Stimulated activated CD8-positive, alpha-beta memory T cell treated with anti-CD3 and anti-CD28 coated beads, Interleukin-2, amount 100 ng/mL, for 48 hours (primary cell): ENCODE results near the gene NID2.

Source experiments
- DNase-seq, 2 donors: peaks; one replicate each; pipeline ENCODE4 v3.0.0-alpha.2; 2020; ENCODE audit warnings: low read depth in 2 of 2

The NID2 gene

GRCh38 chr14:52025310-52025709 is 43.5 kb downstream of the NID2 start:
- DNase-seq: no peak

GRCh38 chr14:52023518-52023917 is 45.3 kb downstream of the NID2 start:
- no peak for DNase-seq

DNA sequence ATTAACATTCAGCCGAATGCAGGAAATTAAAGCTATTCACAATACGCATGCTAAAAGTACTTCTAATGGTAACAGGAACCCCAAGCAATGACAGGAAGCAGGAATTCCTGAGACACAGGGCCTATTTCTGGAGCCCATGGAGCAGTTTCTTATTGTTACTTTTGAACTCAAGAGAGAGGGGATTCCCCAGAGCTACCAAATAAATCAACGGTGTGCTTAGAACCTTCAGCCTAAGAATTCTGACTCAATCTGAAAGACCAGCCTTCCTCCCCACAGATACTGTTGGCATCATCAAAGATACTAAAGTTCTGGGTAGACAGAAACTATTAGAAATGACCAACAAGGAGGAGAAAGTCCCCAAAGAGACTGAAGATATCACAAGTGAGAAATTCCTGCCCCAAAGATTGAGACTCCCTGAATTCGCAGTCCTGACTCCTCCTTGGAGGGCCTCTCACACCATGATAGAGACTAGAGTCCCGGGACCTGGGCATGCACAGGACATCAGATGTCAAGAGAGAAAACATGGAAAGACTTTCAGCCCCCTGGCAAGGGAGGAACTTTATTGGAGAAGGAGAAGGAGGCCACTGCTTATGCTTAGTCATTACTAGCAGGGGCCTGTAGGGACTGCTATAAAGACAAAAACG is 46.8 kb downstream of the NID2 start:
- DNase-seq: no peak

DNA sequence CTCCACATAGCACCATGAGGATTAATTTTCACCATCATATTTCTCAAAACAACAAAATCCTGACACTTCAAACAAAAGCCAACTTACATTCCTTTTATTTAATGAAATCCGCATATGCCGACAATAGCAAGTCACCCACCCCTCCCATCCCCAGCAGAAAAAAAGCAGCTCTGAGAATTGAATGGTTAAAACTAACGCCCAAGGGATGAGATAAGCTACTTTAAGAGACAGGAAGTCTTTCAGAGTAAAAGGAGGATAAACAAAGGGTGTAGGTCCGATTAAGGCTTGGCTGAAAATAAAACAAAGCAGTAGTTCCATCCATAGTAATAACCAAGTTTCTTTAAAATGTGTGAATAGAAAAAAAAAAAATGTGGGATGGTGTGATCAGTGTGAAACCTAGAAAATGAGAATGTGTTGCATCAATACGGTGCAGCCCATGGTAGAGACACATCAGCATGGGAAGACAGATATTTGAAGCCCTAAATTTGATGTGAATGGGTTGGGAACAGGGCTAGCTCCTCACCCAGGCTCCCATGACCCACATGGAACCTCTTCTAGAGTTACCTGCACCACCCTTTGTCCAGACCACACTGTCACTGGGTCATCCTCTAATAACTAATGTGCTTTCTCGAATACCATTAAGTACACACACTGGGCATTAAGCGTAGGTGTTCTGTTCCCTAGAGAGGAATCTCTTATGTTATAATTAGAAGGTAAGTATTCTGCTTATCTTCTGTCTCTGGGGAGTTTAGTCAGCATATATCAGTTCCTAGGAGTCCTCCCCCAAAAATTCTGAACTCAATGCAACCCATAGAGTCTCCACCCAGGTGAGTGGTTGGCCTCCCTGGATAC is 47.8 kb downstream of the NID2 start:
- no peak for DNase-seq

DNA sequence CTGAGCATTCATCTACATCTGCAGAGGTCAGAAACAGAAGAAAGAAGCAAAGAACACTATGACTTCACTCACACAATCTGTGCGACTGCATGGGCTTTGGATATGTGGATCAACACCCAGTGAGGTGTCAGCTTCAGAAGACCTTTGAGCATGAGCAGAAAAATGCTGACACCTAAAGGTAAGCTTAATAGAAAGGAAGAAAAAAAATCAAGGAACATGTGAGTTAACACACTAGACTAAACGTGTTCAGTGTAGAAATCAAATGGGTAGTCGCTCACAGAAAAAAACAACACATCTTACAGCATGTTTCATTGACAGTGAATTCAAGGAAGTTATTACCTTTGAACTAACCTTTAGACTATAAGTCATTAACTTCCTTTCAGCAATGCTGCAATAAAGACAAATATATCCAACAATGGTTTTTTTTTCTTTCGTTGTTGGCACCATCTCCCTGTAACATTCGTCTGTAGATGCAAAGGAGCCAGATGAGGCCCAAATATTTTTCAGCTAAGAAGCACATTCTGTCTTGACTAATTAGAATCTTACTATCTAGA is 48.6 kb downstream of the NID2 start:
- no peak for DNase-seq

- DNase-seq: no peak
Observed at GRCh38 chr14:52018970-52019369, 49.9 kb downstream of the NID2 start.

GRCh38 chr14:52018252-52018651 is 50.6 kb downstream of the NID2 start:
- DNase-seq: no peak

DNA sequence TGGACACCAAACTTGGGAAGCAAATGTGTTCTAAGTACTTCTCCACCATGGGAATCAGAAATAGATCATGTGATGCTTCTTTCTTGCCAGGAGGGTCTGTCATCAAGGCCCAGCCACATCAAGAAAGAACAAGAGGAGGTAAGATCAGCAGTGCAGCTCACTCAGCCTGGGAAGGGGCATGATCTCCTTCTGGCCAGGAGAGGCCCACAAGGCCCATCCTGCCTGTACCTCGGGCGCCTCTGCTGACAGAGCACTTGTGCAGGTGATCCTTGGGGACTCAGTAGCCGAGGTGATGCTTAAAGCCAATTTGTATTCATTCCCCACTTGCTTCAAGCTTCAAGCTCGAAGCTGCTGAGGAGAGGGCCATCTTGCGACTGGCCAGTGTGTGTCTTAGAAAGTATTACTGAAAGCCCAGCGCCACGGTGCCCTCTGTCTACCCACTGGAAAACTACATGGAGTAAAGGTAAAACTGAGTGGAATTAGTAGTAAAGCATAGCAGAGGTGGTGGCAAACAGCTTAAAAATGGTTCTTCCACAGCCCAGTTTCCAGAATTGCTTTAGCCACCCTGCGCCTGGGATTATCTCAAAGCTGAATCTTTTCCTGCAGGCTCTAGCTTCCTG is 53.3 kb downstream of the NID2 start:
- no peak for DNase-seq

DNA sequence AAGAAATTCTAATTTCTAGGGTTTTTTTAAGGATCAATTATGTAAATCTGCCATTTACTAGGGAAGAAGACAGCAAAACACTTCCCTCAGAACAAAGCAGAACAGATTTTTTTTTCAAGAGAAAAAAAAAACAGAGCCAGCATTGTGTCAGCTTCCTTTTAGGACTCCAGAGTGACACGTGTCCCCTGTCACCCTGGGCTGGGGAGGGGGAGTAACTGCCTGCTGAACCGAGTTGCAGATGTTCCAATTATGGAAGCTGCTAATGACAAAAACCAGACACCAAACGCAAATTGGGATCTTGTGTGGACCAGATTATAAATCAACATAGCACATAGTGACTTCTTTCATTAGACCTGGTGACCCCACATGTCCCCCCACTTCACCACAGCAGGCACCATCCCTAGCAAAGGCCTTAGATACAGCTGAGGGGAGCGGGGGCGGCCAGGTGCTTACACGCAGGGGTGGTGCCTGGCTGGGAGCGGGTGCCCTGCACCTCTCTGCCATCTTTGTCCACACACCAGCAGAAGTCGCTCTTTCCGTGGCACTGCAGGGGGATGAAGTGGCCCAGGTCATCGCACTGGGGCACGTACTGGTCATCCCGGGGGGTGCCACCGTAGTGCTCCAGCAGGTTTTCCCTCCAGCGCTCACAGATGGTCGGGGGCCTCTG is 54.1 kb downstream of the NID2 start:
- DNase-seq: no peak

GRCh38 chr14:52013984-52014600 is 54.8 kb downstream of the NID2 start:
- DNase-seq: no peak

GRCh38 chr14:52012635-52013034 is 56.2 kb downstream of the NID2 start:
- no peak for DNase-seq

GRCh38 chr14:52011523-52011922 is 57.3 kb downstream of the NID2 start:
- no peak for DNase-seq

GRCh38 chr14:52010173-52010693 is 58.6 kb downstream of the NID2 start:
- no peak for DNase-seq

GRCh38 chr14:52008136-52008535 is 60.7 kb downstream of the NID2 start:
- no peak for DNase-seq

DNA sequence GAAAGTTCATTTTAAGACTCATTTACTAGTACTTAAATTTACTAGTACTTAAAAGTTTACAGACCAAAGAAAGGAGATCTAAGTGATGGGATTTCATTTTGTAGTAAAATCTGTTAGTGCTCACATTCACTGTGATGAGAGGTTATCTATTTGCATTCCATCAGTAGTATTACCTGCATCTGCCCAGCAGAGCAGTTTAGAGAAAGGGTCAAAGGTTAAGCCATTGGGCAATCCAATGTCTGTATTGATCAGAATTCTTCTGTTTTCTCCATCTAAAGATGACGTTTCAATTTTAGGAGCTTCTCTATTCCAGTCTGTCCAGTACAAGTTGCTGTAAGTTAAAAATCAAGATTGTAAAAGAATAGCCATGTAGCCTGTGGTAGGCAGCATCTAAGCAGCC is 61.2 kb downstream of the NID2 start:
- DNase-seq: no peak

DNA sequence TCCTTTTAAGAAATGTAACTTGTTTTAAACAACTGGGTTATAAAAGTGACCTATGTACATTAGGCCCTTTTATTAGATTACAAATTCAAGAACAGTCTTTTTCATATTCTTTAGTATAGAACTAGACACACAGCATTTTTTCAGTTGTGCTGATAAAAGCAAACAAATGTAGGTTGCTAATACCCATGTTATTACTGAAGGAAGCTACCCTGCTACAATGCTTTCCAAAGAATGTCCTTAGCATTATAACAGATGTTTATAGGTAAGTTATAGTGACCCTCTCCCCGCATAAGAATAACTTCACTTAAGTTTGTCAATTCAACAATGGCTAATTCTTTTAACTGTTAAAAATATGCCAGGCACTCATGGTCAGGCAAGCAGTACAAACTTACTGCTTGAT is 61.6 kb downstream of the NID2 start:
- DNase-seq: no peak

- DNase-seq: no peak
Observed at GRCh38 chr14:52006361-52006760, 62.5 kb downstream of the NID2 start.

GRCh38 chr14:52005625-52006024 is 63.2 kb downstream of the NID2 start:
- DNase-seq: no peak

DNA sequence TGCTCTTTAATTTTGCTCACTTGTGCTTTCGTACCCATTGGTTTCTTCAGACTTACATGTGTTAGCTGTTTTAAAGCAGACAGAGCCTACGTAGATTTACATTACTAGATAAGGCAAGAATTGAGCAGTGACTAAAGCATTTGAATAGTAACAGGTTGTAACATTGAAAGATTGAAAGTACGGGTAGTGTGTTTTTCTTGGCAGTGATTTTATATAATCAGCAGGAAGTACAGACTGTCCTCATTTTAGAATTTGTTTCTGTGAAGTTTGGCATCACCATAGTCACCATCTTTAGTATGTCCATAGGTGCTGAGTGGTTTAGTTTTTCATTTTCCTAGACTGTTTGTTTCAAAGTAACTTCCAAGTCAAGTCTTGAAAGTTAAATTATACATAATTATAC is 65.5 kb downstream of the NID2 start:
- no peak for DNase-seq

DNA sequence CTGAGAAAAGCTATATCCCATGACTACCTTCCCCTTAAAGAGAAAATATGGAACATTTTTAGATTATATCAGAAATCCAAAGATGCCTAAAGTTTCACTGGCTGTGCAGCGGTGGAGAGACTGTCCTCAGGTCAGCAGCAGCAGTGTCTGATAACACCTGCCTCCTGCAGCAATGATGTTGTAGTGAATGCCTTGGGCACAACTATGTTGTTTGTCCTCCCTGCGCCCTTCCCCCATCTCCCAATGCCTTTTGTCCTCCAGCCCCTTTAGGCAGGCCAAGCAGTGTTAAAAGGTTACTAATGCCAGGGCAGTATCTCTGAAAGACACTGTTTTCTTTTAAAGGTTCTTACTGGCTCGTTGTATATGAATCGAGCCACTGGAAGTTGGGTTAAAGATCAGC is 66.3 kb downstream of the NID2 start:
- no peak for DNase-seq

DNA sequence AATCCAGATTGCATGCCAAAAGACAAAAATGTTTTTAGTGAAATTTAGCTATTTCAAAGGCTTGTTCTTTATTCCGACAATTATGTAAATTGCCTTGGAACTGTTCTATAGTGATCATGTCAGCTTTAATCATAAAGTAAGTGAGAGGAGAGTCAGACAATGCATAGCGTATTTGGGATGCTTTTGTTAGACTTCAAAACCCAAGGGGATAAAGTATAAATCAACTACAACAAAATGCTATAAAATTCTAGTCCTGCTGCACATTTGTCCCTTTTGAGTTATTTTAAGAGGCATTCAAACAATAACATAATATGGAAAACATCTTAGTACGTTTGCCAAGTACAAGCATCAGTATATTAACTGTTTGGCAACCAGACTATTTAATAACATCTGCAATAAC is 68.2 kb downstream of the NID2 start:
- DNase-seq: no peak
